PC-9 (cell line): ENCODE data around the gene HELT.

Experiments used
- CTCF ChIP-seq: fragments of 200-600 bp; sonication (generic); conservative IDR thresholded peaks from 2 replicates; pipeline ENCODE4 v1.6.1; 2017; ENCODE audit warnings: mixed run types, antibody characterized with exemption, mild to moderate bottlenecking, moderate library complexity
- EZH2 ChIP-seq: fragments of 200-600 bp; sonication (generic); IDR thresholded peaks from 2 replicates; pipeline ENCODE4 v1.8.0; 2017; ENCODE audit warnings: antibody characterized with exemption, low read depth

- TF ChIP-seq CTCF: no peak
- no peak for TF ChIP-seq EZH2
Observed at GRCh38 chr4:185053746-185054145, 35.5 kb downstream of the HELT start.
